ENCODE data around the gene KRT86.
"Not testable (repeated sequence)": the region's sequence is repeated elsewhere in the genome, so short reads cannot be mapped to it uniquely, and the experiment has no call there.

KRT86 gene

DNA sequence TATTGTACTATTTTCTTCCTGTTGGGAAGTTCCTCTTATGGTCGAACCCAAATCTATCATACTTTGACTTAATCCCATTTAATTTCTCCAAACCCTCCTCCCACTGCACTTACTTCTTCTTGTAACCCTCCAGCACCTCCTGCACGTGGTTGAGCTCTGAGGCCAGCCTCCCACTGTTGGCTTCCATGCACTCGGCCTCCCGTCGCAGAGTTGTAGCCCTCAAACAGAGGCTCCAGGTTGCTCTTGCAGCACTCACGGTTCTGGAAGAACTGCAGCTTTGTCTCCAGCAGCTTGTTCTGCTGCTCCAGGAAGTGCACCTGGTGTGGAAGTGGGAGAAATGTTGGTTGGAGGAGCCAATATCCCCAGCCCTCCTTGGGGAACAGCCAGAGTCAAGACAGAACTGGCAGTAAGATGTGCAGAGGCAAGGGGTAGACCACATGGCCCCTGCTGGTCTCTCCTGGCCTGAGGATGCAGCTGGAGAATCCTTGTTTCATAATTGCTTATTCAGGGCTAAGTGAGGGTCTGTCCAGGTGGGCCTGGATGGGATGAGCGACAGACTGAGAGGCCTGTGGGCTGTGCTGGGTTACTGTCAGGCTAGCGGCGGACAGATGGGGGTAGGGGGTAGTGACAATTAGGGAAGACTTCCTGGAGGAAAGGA, 18.4 kb upstream of the KRT86 start:
- H3K27ac ChIP-seq (ENCODE audit: low read length), result no peak overlapping the region
- H3K4me1 ChIP-seq (ENCODE audit: insufficient read depth, low read length), result no peaks in the 10 kb centered on the region
- no peaks in the 10 kb centered on the region for H3K36me3 ChIP-seq (ENCODE audit: insufficient read depth, low read depth, low read length)
- H3K27me3 ChIP-seq (ENCODE audit: insufficient read depth, low read length), result peaks cover 92% of the 10 kb centered on the region
- no peak overlapping the region for H3K9ac ChIP-seq (ENCODE audit: low read depth, low read length)
- no peak overlapping the region for H3K4me3 ChIP-seq (ENCODE audit: low read length)
- no peaks in the 10 kb centered on the region for H3K9me3 ChIP-seq (ENCODE audit: insufficient read depth, low read depth, low read length)

GRCh38 chr12:52256584-52256935, 17.9 kb upstream of the KRT86 start:
- Histone ChIP-seq H3K27me3 (ENCODE audit: insufficient read depth, low read length) (peaks cover 92% of the 10 kb centered on the region), H3K27ac (ENCODE audit: low read length) (no peak overlapping the region), H3K36me3 (ENCODE audit: insufficient read depth, low read depth, low read length) (no peaks in the 10 kb centered on the region), H3K4me1 (ENCODE audit: insufficient read depth, low read length) (no peaks in the 10 kb centered on the region), H3K9me3 (ENCODE audit: insufficient read depth, low read depth, low read length) (no peaks in the 10 kb centered on the region), H3K9ac (ENCODE audit: low read depth, low read length) (no peak overlapping the region), H3K4me3 (ENCODE audit: low read length) (no peak overlapping the region)

GRCh38 chr12:52257074-52257551, 17.3 kb upstream of the KRT86 start:
- H3K27me3 ChIP-seq (ENCODE audit: insufficient read depth, low read length), result peaks cover 91% of the 10 kb centered on the region
- H3K9ac ChIP-seq (ENCODE audit: low read depth, low read length), result no peak overlapping the region
- H3K27ac ChIP-seq (ENCODE audit: low read length), result no peak overlapping the region
- H3K9me3 ChIP-seq (ENCODE audit: insufficient read depth, low read depth, low read length), result no peaks in the 10 kb centered on the region; the same call in 1 of the 2 replicates
- H3K4me3 ChIP-seq (ENCODE audit: low read length), result no peak overlapping the region
- no peaks in the 10 kb centered on the region for H3K4me1 ChIP-seq (ENCODE audit: insufficient read depth, low read length)
- H3K36me3 ChIP-seq (ENCODE audit: insufficient read depth, low read depth, low read length), result no peaks in the 10 kb centered on the region

GRCh38 chr12:52257922-52258321, 16.5 kb upstream of the KRT86 start:
- peaks cover 84% of the 10 kb centered on the region for H3K27me3 ChIP-seq (ENCODE audit: insufficient read depth, low read length)
- not testable (repeated sequence) for H3K9ac ChIP-seq (ENCODE audit: low read depth, low read length); H3K4me3 ChIP-seq (ENCODE audit: low read length)

DNA sequence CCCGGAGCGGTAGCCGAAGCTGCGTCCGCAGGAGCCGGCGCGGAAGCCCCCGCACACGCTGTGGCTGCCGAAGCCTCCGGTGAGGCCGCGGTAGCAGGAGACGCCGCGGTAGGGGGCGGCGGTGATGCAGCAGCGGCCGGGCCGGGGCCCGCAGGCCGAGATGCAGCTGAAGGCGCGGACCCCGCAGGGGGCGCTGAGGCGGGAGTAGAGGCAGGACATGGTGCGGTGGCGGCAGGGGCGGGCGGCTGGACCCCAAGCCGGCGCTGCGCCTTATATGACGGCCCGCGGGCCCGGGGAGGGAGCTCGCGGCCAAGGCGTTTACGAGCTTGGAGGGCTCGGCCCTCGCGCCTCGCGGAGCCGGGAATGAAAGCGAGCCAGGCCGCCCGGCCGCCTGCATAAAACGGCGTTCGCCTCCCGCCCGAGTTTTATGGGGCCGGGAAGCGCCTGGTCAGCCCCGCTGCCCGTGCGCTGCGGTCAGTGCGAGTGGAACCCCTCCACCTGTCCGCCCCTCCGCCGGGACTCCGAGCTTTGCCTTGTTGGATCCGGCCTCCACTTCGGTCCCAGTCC, 16.0 kb upstream of the KRT86 start:
- Histone ChIP-seq H3K4me1 (ENCODE audit: insufficient read depth, low read length) (no peaks in the 10 kb centered on the region), H3K9me3 (ENCODE audit: insufficient read depth, low read depth, low read length) (no peaks in the 10 kb centered on the region; the same call in 1 of the 2 replicates), H3K4me3 (ENCODE audit: low read length) (peak overlapping the region; percentile 50; the same call in 1 of the 2 replicates), H3K36me3 (ENCODE audit: insufficient read depth, low read depth, low read length) (no peaks in the 10 kb centered on the region), H3K27ac (ENCODE audit: low read length) (no peak overlapping the region), H3K27me3 (ENCODE audit: insufficient read depth, low read length) (peaks cover 80% of the 10 kb centered on the region), H3K9ac (ENCODE audit: low read depth, low read length) (no peak overlapping the region)

More at GRCh38 chr12:52257922-52258321, 16.5 kb upstream of the KRT86 start:
- H3K4me1 ChIP-seq (ENCODE audit: insufficient read depth, low read length); H3K27ac ChIP-seq (ENCODE audit: low read length); H3K36me3 ChIP-seq (ENCODE audit: insufficient read depth, low read depth, low read length); H3K9me3 ChIP-seq (ENCODE audit: insufficient read depth, low read depth, low read length): not testable (repeated sequence)

DNA sequence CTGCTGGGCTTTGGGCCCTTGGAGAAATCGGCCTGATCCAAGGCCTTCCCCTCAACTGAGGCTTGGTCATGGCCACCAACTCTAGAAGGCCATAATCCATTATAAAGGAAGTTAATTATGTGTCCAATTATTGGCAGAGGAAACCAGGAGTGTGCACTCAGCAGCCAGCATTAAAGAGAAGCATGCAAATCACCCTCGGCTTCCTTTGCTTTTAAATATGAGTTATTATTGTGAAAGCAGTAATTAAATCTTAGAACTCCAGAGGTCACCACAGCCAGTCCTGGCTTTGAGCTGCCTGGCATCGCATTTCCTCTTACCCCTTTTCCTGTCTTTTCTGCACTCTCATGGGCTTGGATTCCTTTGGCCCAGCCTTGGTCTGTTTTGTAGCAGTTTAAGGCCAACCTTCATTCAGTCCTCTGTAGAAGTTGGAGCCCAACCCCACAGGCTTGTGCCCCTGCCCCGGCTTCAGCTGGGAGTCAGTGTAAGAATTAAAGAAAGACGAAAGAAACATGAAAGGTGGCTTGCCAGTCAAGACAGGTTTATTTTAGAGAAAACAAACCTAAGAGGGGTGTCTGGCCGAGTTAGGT, 14.7 kb upstream of the KRT86 start:
- H3K9ac ChIP-seq (ENCODE audit: low read depth, low read length), result no peak overlapping the region
- no peaks in the 10 kb centered on the region for H3K4me1 ChIP-seq (ENCODE audit: insufficient read depth, low read length)
- H3K9me3 ChIP-seq (ENCODE audit: insufficient read depth, low read depth, low read length), result no peaks in the 10 kb centered on the region; the same call in 1 of the 2 replicates
- H3K27ac ChIP-seq (ENCODE audit: low read length), result no peak overlapping the region
- H3K36me3 ChIP-seq (ENCODE audit: insufficient read depth, low read depth, low read length), result no peaks in the 10 kb centered on the region
- H3K27me3 ChIP-seq (ENCODE audit: insufficient read depth, low read length), result peaks cover 72% of the 10 kb centered on the region
- no peak overlapping the region for H3K4me3 ChIP-seq (ENCODE audit: low read length)

DNA sequence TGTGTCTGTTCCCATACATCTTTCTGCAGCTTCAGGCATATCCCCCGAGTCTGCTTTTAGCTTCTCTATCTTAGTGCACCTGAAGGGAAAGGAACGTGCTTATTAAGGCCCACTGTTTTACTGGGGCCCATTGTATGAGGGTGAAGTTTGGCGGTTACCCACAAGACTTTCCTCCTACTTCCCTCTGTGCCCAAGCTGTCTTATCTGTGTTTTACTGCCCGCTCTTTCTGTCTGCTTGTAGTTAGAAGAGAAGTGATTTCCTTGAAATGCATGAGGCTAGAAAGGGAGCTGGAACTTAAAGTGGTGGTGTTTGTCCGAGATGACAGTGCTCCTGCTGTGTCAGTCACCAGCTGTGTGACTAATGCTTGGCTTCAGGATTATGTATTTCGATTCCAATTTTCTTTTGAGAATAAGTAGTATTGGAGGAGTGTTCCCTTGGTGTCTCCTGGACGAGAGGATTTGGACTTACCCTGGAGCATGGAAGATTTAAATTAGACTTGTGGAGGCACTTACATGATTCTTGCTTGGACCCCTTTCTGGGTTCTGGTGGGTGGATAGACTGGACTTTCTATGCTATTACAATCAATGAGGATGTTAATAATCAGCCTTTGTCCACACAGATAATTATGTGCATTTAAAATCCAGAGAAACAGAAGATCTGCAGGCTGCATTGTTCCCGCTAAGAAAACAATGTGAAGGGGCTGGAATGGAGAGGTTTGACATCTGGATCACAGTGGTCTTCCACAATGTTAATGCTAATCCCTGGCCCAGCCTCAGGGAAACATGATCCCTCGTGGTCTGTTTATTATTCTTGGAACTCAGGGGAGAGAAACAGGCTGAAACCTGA, 13.9 kb upstream of the KRT86 start:
- H3K27ac ChIP-seq (ENCODE audit: low read length), result no peak overlapping the region
- no peaks in the 10 kb centered on the region for H3K36me3 ChIP-seq (ENCODE audit: insufficient read depth, low read depth, low read length)
- H3K9me3 ChIP-seq (ENCODE audit: insufficient read depth, low read depth, low read length), result no peaks in the 10 kb centered on the region; the same call in 1 of the 2 replicates
- H3K4me1 ChIP-seq (ENCODE audit: insufficient read depth, low read length), result no peaks in the 10 kb centered on the region
- peaks cover 64% of the 10 kb centered on the region for H3K27me3 ChIP-seq (ENCODE audit: insufficient read depth, low read length)
- H3K4me3 ChIP-seq (ENCODE audit: low read length), result no peak overlapping the region
- no peak overlapping the region for H3K9ac ChIP-seq (ENCODE audit: low read depth, low read length)

- Histone ChIP-seq H3K4me1 (ENCODE audit: insufficient read depth, low read length) (no peaks in the 10 kb centered on the region), H3K4me3 (ENCODE audit: low read length) (no peak overlapping the region), H3K36me3 (ENCODE audit: insufficient read depth, low read depth, low read length) (no peaks in the 10 kb centered on the region), H3K9ac (ENCODE audit: low read depth, low read length) (no peak overlapping the region), H3K27me3 (ENCODE audit: insufficient read depth, low read length) (peaks cover 58% of the 10 kb centered on the region), H3K27ac (ENCODE audit: low read length) (no peak overlapping the region), H3K9me3 (ENCODE audit: insufficient read depth, low read depth, low read length) (no peaks in the 10 kb centered on the region; the same call in 1 of the 2 replicates)
Measured at GRCh38 chr12:52261208-52261484, 13.3 kb upstream of the KRT86 start.

DNA sequence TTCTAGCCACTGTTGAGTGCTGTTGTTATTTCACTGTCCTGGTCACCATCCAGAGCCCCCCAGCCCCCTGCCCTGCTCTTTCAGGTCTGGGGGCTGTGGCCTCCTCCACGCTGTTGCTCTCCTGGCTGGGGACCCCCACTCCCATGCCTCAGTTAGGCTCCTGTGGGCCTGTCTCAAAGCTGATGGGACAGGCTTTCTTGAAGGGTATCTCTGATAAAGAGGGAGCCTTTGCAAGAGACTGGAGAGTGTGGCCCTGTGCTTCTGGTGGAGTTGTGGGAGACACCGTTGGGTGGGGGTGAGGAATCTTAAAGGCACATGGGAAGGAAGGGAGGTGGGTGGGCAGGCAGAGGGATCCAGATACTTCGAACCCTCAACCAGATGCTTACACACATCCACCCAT, 12.2 kb upstream of the KRT86 start:
- Histone ChIP-seq H3K27me3 (ENCODE audit: insufficient read depth, low read length) (peaks cover 47% of the 10 kb centered on the region), H3K27ac (ENCODE audit: low read length) (no peak overlapping the region), H3K4me1 (ENCODE audit: insufficient read depth, low read length) (no peaks in the 10 kb centered on the region), H3K36me3 (ENCODE audit: insufficient read depth, low read depth, low read length) (no peaks in the 10 kb centered on the region), H3K9ac (ENCODE audit: low read depth, low read length) (no peak overlapping the region), H3K4me3 (ENCODE audit: low read length) (no peak overlapping the region), H3K9me3 (ENCODE audit: insufficient read depth, low read depth, low read length) (no peaks in the 10 kb centered on the region; the same call in 1 of the 2 replicates)

DNA sequence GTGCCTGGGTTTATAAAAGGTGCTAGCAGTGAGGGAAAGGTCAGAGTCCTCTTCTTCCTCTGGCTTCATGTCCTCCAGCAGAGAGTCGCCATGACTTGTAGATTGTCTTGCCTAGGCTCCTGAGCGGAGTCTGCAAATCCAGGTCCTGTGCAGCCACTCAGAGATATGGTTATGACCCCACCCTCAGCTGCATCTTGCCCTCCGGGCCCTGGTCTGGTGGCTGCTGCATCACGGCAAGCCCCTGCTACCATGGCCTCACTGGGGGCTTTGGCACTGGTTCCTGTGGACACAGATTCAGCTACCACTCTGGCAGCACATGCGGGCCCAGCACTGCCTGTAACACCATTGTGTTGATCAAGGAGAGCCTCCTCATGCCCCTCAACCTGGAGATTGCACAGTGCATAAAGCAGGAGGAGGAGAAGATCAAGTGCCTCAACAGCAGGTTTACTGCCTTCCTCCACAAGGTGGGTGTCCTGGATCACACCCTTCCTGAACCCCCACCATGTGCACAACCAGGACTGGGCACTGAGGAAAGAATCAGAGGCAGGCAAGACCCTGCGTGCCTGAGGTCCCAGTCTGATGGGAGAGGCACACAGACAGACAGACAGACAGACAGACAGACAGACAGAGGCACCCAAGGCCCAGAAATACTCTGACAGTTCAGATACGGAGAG, 10.5 kb upstream of the KRT86 start:
- Histone ChIP-seq H3K4me3 (ENCODE audit: low read length) (no peak overlapping the region), H3K9me3 (ENCODE audit: insufficient read depth, low read depth, low read length) (no peaks in the 10 kb centered on the region; the same call in 1 of the 2 replicates), H3K27ac (ENCODE audit: low read length) (no peak overlapping the region), H3K27me3 (ENCODE audit: insufficient read depth, low read length) (peaks cover 30% of the 10 kb centered on the region), H3K4me1 (ENCODE audit: insufficient read depth, low read length) (no peaks in the 10 kb centered on the region), H3K36me3 (ENCODE audit: insufficient read depth, low read depth, low read length) (no peaks in the 10 kb centered on the region), H3K9ac (ENCODE audit: low read depth, low read length) (no peak overlapping the region)

- Histone ChIP-seq H3K36me3 (ENCODE audit: insufficient read depth, low read depth, low read length) (no peaks in the 10 kb centered on the region), H3K4me1 (ENCODE audit: insufficient read depth, low read length) (no peaks in the 10 kb centered on the region), H3K9me3 (ENCODE audit: insufficient read depth, low read depth, low read length) (no peaks in the 10 kb centered on the region; the same call in 1 of the 2 replicates), H3K9ac (ENCODE audit: low read depth, low read length) (no peak overlapping the region), H3K4me3 (ENCODE audit: low read length) (no peak overlapping the region), H3K27ac (ENCODE audit: low read length) (no peak overlapping the region), H3K27me3 (ENCODE audit: insufficient read depth, low read length) (peaks cover 25% of the 10 kb centered on the region)
Measured at GRCh38 chr12:52264435-52264825, 10.0 kb upstream of the KRT86 start.

Measured in iPS-20b (cell line).